ENCODE results near the gene GALNT3. TPM values are rescaled to one million over a fixed set of nuclear protein-coding genes. Genes with fewer than 3 reads are reported as not detected.

The GALNT3 gene
- total RNA-seq, 1 experiment from 2014 or later = 0.10 TPM

GRCh38 chr2:165796819-165797530 is 2.9 kb upstream of the GALNT3 start:
- Histone ChIP-seq H3K9me3 (ENCODE audit: control insufficient read depth, insufficient read depth, low read depth, low read length) (no peaks in the 10 kb centered on the region), H3K36me3 (ENCODE audit: control insufficient read depth, insufficient read depth, low read length) (no peaks in the 10 kb centered on the region; the same call in 1 of the 2 replicates), H3K4me3 (ENCODE audit: low read depth in 2 of 2, low read length in 2 of 2) (no peak overlapping the region), H3K27ac (ENCODE audit: low read length) (no peak overlapping the region), H3K27me3 (ENCODE audit: control insufficient read depth, insufficient read depth, low read length) (peaks cover 18% of the 10 kb centered on the region), H3K4me1 (ENCODE audit: control insufficient read depth, insufficient read depth, low read length) (peaks cover 5% of the 10 kb centered on the region)
- in situ Hi-C loops (cut with HindIII; ENCODE audit: low pct_unique_long_range_greater_than_20kb, low sequenced_read_pairs) (no loop called here), intact Hi-C loops (cut with micrococcal nuclease; ENCODE audit: unreplicated experiment) (no loop called here)
- no TSS peak for BruUV-seq (replicated peaks)
- DNase-seq (ENCODE audit: low read depth, low spot score) (no peak), ATAC-seq (no peak)
- POLR2A ChIA-PET = no interaction called here
- TF ChIP-seq TCF7L2 (IDR thresholded peaks at IDR 0.05; ENCODE audit: low read depth, low read length) = no peak
- TF ChIP-seq REST (IDR thresholded peaks at IDR 0.05; ENCODE audit: insufficient read depth in 1 of 2, low read depth in 2 of 2, low read length in 1 of 2) = no peak
- no peak for TF ChIP-seq CTCF (IDR thresholded peaks at IDR 0.05)
- TF ChIP-seq POLR2AphosphoS5 (IDR thresholded peaks at IDR 0.05; ENCODE audit: low read depth, low read length) = no peak
- no peak for TF ChIP-seq SIN3A (IDR thresholded peaks at IDR 0.05; ENCODE audit: borderline replicate concordance, insufficient read depth, low read depth, low read length)
- CTCF ChIA-PET = no interaction called here

GRCh38 chr2:165796129-165796528 is 2.1 kb upstream of the GALNT3 start:
- intact Hi-C loops (cut with micrococcal nuclease; ENCODE audit: unreplicated experiment) (no loop called here), in situ Hi-C loops (cut with HindIII; ENCODE audit: low pct_unique_long_range_greater_than_20kb, low sequenced_read_pairs) (no loop called here)
- TF ChIP-seq SIN3A (IDR thresholded peaks at IDR 0.05; ENCODE audit: borderline replicate concordance, insufficient read depth, low read depth, low read length) (no peak), CTCF (IDR thresholded peaks at IDR 0.05) (no peak), TCF7L2 (IDR thresholded peaks at IDR 0.05; ENCODE audit: low read depth, low read length) (no peak), POLR2AphosphoS5 (IDR thresholded peaks at IDR 0.05; ENCODE audit: low read depth, low read length) (no peak), REST (IDR thresholded peaks at IDR 0.05; ENCODE audit: insufficient read depth in 1 of 2, low read depth in 2 of 2, low read length in 1 of 2) (no peak)
- peaks cover 21% of the 10 kb centered on the region for H3K27me3 ChIP-seq (ENCODE audit: control insufficient read depth, insufficient read depth, low read length)
- CTCF ChIA-PET = no interaction called here
- H3K4me1 ChIP-seq (ENCODE audit: control insufficient read depth, insufficient read depth, low read length) = peaks cover 5% of the 10 kb centered on the region
- no peak for DNase-seq (ENCODE audit: low read depth, low spot score)
- POLR2A ChIA-PET = no interaction called here
- BruUV-seq (replicated peaks) = no TSS peak
- no peak for ATAC-seq
- H3K4me3 ChIP-seq (ENCODE audit: low read depth in 2 of 2, low read length in 2 of 2) = no peak overlapping the region
- no peaks in the 10 kb centered on the region for H3K9me3 ChIP-seq (ENCODE audit: control insufficient read depth, insufficient read depth, low read depth, low read length)
- H3K27ac ChIP-seq (ENCODE audit: low read length) = no peak overlapping the region
- no peaks in the 10 kb centered on the region; the same call in 1 of the 2 replicates for H3K36me3 ChIP-seq (ENCODE audit: control insufficient read depth, insufficient read depth, low read length)

Measured in Panc1 (cell line).